ENCODE measurements around the gene CACNA1C.
"Not testable (repeated sequence)": the region's sequence is repeated elsewhere in the genome, so short reads cannot be mapped to it uniquely, and the experiment has no call there.

The CACNA1C gene

DNA sequence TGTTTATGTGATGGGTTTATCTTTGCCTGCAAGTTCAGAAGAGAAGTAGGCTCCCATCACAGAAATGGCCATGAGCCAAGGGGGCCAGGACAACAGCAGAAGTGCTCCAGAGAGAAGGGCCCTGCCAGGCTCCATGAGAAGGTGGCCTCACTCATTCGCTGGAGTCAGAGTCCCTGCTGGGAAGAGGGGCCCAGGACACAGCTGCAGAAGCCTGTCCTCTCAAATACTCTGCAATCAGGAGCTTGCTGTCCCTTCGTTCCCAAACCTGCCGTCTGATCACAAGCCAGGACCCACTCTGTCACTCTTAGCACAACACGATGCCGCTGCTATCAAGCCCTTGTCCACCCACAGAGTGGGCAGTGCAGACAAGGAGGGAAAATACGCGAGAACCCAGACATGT is 435.8 kb downstream of the CACNA1C start:
- H3K4me1 ChIP-seq (ENCODE audit: insufficient read depth, low read length) = no peaks in the 10 kb centered on the region
- no peaks in the 10 kb centered on the region for H3K9me3 ChIP-seq (ENCODE audit: insufficient read depth, low read length, severe bottlenecking)
- no peak overlapping the region for H3K9ac ChIP-seq (ENCODE audit: low read depth, low read length)
- H3K36me3 ChIP-seq (ENCODE audit: insufficient read depth, low read length) = no peaks in the 10 kb centered on the region
- DNase-seq (no peak), ATAC-seq (ENCODE audit: insufficient read depth, low read depth) (no peak)
- TF ChIP-seq, protein P1, sequence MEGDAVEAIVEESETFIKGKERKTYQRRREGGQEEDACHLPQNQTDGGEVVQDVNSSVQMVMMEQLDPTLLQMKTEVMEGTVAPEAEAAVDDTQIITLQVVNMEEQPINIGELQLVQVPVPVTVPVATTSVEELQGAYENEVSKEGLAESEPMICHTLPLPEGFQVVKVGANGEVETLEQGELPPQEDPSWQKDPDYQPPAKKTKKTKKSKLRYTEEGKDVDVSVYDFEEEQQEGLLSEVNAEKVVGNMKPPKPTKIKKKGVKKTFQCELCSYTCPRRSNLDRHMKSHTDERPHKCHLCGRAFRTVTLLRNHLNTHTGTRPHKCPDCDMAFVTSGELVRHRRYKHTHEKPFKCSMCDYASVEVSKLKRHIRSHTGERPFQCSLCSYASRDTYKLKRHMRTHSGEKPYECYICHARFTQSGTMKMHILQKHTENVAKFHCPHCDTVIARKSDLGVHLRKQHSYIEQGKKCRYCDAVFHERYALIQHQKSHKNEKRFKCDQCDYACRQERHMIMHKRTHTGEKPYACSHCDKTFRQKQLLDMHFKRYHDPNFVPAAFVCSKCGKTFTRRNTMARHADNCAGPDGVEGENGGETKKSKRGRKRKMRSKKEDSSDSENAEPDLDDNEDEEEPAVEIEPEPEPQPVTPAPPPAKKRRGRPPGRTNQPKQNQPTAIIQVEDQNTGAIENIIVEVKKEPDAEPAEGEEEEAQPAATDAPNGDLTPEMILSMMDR (IDR thresholded peaks at IDR 0.05; ENCODE audit: borderline replicate concordance, extremely low read depth, low read length, poor library complexity, severe bottlenecking) = no peak
- TF ChIP-seq EZH2 (IDR thresholded peaks at IDR 0.05; ENCODE audit: borderline replicate concordance, low read depth, low read length, severe bottlenecking) = no peak
- H3K27me3 ChIP-seq (ENCODE audit: insufficient read depth, low read length, poor library complexity) = peaks cover 15% of the 10 kb centered on the region
- peaks cover 4% of the 10 kb centered on the region; the same call in 1 of the 2 replicates for H4K20me1 ChIP-seq (ENCODE audit: insufficient read depth, low read length)
- no peak overlapping the region for H3K4me3 ChIP-seq (ENCODE audit: low read depth in 1 of 2, low read length in 2 of 2)
- no peak overlapping the region for H3K4me2 ChIP-seq (ENCODE audit: insufficient read depth, low read length)
- H3K27ac ChIP-seq (ENCODE audit: low read length) = no peak overlapping the region
- no peaks in the 10 kb centered on the region for H3K79me2 ChIP-seq (ENCODE audit: insufficient read depth, low read length)
- H2AFZ ChIP-seq (ENCODE audit: low read depth, low read length) = no peak overlapping the region

DNA sequence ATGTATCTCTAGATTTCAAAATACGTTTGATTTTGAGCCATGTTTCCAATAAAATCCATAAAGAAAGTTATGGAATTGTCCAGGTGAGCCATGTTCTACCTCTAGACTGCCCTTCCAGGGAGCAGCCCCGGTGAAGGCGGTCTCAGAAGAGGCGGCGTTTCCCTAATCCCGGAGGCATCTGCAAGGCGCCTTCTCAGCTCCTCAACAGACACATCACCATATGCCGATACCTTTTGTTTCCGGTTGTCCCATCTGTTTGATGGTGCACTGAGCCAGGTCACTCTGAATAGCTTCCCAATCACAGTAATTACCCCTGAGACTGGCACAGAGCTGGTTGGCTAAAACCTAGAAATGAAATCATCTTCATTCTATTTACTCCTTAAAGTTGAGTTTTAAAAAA is 436.5 kb downstream of the CACNA1C start:
- TF ChIP-seq, protein P1 (IDR thresholded peaks at IDR 0.05; ENCODE audit: borderline replicate concordance, extremely low read depth, low read length, poor library complexity, severe bottlenecking) = no peak
- TF ChIP-seq EZH2 (IDR thresholded peaks at IDR 0.05; ENCODE audit: borderline replicate concordance, low read depth, low read length, severe bottlenecking) = no peak
- H3K9ac ChIP-seq (ENCODE audit: low read depth, low read length) = no peak overlapping the region
- no peak for ATAC-seq (ENCODE audit: insufficient read depth, low read depth)
- peaks cover 4% of the 10 kb centered on the region; the same call in 1 of the 2 replicates for H4K20me1 ChIP-seq (ENCODE audit: insufficient read depth, low read length)
- no peaks in the 10 kb centered on the region for H3K4me1 ChIP-seq (ENCODE audit: insufficient read depth, low read length)
- H2AFZ ChIP-seq (ENCODE audit: low read depth, low read length) = no peak overlapping the region
- DNase-seq = no peak
- no peaks in the 10 kb centered on the region for H3K9me3 ChIP-seq (ENCODE audit: insufficient read depth, low read length, severe bottlenecking)
- H3K27ac ChIP-seq (ENCODE audit: low read length) = no peak overlapping the region
- no peaks in the 10 kb centered on the region for H3K79me2 ChIP-seq (ENCODE audit: insufficient read depth, low read length)
- no peak overlapping the region for H3K4me3 ChIP-seq (ENCODE audit: low read depth in 1 of 2, low read length in 2 of 2)
- no peak overlapping the region for H3K4me2 ChIP-seq (ENCODE audit: insufficient read depth, low read length)
- H3K36me3 ChIP-seq (ENCODE audit: insufficient read depth, low read length) = no peaks in the 10 kb centered on the region
- peaks cover 17% of the 10 kb centered on the region for H3K27me3 ChIP-seq (ENCODE audit: insufficient read depth, low read length, poor library complexity)

DNA sequence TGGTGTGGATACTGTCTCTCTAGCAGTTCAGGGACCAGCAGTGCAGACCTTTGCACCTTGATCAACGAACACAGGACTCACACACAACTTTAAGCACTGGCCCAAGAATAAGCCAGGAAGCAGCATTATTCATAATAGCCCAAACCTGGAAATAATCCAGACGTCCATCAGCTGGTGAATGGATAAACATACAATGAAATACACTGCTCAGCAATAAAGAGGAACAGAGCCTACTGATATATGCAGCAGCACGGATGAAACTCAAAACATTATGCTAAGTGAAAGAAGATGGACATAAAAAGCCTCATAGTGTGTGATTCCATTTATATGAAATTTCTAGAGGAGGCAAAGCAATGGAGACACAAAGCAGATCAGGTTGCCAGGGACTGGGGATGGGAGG is 438.0 kb downstream of the CACNA1C start:
- DNase-seq (no peak), ATAC-seq (ENCODE audit: insufficient read depth, low read depth) (no peak)
- Histone ChIP-seq H3K27ac (ENCODE audit: low read length) (no peak overlapping the region), H3K9ac (ENCODE audit: low read depth, low read length) (no peak overlapping the region), H3K36me3 (ENCODE audit: insufficient read depth, low read length) (no peaks in the 10 kb centered on the region), H3K4me3 (ENCODE audit: low read depth in 1 of 2, low read length in 2 of 2) (no peak overlapping the region), H3K4me2 (ENCODE audit: insufficient read depth, low read length) (no peak overlapping the region), H3K9me3 (ENCODE audit: insufficient read depth, low read length, severe bottlenecking) (no peaks in the 10 kb centered on the region), H3K79me2 (ENCODE audit: insufficient read depth, low read length) (no peaks in the 10 kb centered on the region), H3K27me3 (ENCODE audit: insufficient read depth, low read length, poor library complexity) (peaks cover 24% of the 10 kb centered on the region), H4K20me1 (ENCODE audit: insufficient read depth, low read length) (peaks cover 4% of the 10 kb centered on the region; the same call in 1 of the 2 replicates), H2AFZ (ENCODE audit: low read depth, low read length) (no peak overlapping the region), H3K4me1 (ENCODE audit: insufficient read depth, low read length) (no peaks in the 10 kb centered on the region)
- TF ChIP-seq, protein P1 (IDR thresholded peaks at IDR 0.05; ENCODE audit: borderline replicate concordance, extremely low read depth, low read length, poor library complexity, severe bottlenecking) = no peak
- no peak for TF ChIP-seq EZH2 (IDR thresholded peaks at IDR 0.05; ENCODE audit: borderline replicate concordance, low read depth, low read length, severe bottlenecking)

DNA sequence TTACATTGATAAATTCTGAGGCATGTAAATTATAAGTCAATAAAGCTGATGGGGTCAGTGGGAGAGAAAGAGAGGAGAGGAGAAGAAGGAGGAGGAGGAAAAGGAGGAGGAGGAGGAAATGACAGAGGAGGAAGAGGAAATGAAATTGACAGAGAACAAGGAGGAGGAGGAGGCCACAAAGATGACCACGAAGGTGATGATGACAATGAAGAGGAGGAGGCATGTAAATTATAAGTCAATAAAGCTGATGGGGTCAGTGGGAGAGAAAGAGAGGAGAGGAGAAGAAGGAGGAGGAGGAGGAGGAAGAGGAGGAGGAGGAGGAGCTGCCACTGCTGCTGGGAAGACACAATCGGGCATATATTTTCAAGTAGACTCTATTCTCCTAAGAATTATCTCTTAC is 438.6 kb downstream of the CACNA1C start:
- H3K9me3 ChIP-seq (ENCODE audit: insufficient read depth, low read length, severe bottlenecking); DNase-seq; H2AFZ ChIP-seq (ENCODE audit: low read depth, low read length); H3K27ac ChIP-seq (ENCODE audit: low read length); ATAC-seq (ENCODE audit: insufficient read depth, low read depth); H3K79me2 ChIP-seq (ENCODE audit: insufficient read depth, low read length); H3K4me2 ChIP-seq (ENCODE audit: insufficient read depth, low read length); H3K4me3 ChIP-seq (ENCODE audit: low read depth in 1 of 2, low read length in 2 of 2); H4K20me1 ChIP-seq (ENCODE audit: insufficient read depth, low read length); H3K9ac ChIP-seq (ENCODE audit: low read depth, low read length); H3K4me1 ChIP-seq (ENCODE audit: insufficient read depth, low read length); H3K36me3 ChIP-seq (ENCODE audit: insufficient read depth, low read length): not testable (repeated sequence)
- H3K27me3 ChIP-seq (ENCODE audit: insufficient read depth, low read length, poor library complexity) = peaks cover 29% of the 10 kb centered on the region

Data from DND-41 (cell line).